ENCODE data around the gene ST8SIA1. TPM values are rescaled to one million over a fixed set of nuclear protein-coding genes. Genes with fewer than 3 reads are reported as not detected.

ST8SIA1 gene
- polyA plus RNA-seq, 1 donor from 2014 or later, result 22.5 TPM

DNA sequence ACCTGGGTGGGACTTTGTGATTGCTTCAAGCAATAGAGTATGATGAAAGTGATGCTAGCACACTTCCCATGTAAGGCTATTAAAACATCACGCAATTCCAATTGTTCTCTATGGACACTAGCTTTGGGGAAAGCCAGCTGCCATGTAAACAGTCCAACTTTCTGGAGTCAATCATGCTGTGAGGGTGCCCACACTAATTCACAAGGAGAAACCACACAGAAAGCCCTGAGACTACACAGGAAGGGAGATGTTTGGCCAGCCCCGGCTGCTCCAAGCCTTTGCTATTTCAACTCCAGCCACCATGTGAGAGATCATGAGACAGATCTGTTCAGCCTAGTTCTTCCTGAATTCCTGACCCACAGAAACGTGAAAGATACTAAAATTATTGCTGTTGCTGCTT, 96.3 kb downstream of the ST8SIA1 start:
- H3K4me3 ChIP-seq (ENCODE audit: low read length), result no peak overlapping the region
- H3F3A ChIP-seq (ENCODE audit: insufficient read depth, low read length, poor library complexity, severe bottlenecking), result no peaks in the 10 kb centered on the region
- no peak overlapping the region for H3K4me2 ChIP-seq (ENCODE audit: low read length)
- H3K9me2 ChIP-seq (ENCODE audit: insufficient read depth, low read length), result no peaks in the 10 kb centered on the region
- no peaks in the 10 kb centered on the region for H3K79me2 ChIP-seq (replicated peaks; ENCODE audit: insufficient read depth, low read length)
- no peaks in the 10 kb centered on the region for H4K20me1 ChIP-seq (ENCODE audit: insufficient read depth)
- H3K36me3 ChIP-seq (ENCODE audit: insufficient read depth, low read length), result no peaks in the 10 kb centered on the region
- no peak overlapping the region for H3K9ac ChIP-seq (ENCODE audit: low read length)
- H2AFZ ChIP-seq (ENCODE audit: low read depth, low read length), result no peak overlapping the region
- no peak overlapping the region for H3K27ac ChIP-seq (ENCODE audit: low read length)
- peaks cover 6% of the 10 kb centered on the region for H3K9me3 ChIP-seq (ENCODE audit: low read length)
- TF ChIP-seq REST (IDR thresholded peaks at IDR 0.05; ENCODE audit: borderline replicate concordance), result no peak
- TF ChIP-seq CTCF (IDR thresholded peaks at IDR 0.05; ENCODE audit: poor library complexity, severe bottlenecking), result no peak
- TF ChIP-seq EP300 (conservative IDR thresholded peaks at IDR 0.05; ENCODE audit: poor library complexity, severe bottlenecking), result no peak
- TF ChIP-seq SMC3 (conservative IDR thresholded peaks at IDR 0.05; ENCODE audit: poor library complexity), result no peak
- TF ChIP-seq RAD21 (conservative IDR thresholded peaks at IDR 0.05), result no peak
- no peak for TF ChIP-seq TAF1 (IDR thresholded peaks at IDR 0.05; ENCODE audit: low read depth)
- TF ChIP-seq MXI1 (conservative IDR thresholded peaks at IDR 0.05; ENCODE audit: poor library complexity, severe bottlenecking), result no peak
- no peak for TF ChIP-seq EZH2 (IDR thresholded peaks at IDR 0.05; ENCODE audit: borderline replicate concordance, insufficient read depth, low read length, poor library complexity, severe bottlenecking)
- no peak for TF ChIP-seq POLR2AphosphoS5 (IDR thresholded peaks at IDR 0.05)
- no peaks in the 10 kb centered on the region for H3K27me3 ChIP-seq (ENCODE audit: insufficient read depth, low read depth, low read length)

- no peak for TF ChIP-seq EZH2 (IDR thresholded peaks at IDR 0.05; ENCODE audit: borderline replicate concordance, insufficient read depth, low read length, poor library complexity, severe bottlenecking)
- Histone ChIP-seq H3K79me2 (replicated peaks; ENCODE audit: insufficient read depth, low read length) (no peaks in the 10 kb centered on the region), H3K4me2 (ENCODE audit: low read length) (no peak overlapping the region), H3K9ac (ENCODE audit: low read length) (no peak overlapping the region), H3K27me3 (ENCODE audit: insufficient read depth, low read depth, low read length) (no peaks in the 10 kb centered on the region), H2AFZ (ENCODE audit: low read depth, low read length) (no peak overlapping the region), H3K36me3 (ENCODE audit: insufficient read depth, low read length) (no peaks in the 10 kb centered on the region), H3K9me2 (ENCODE audit: insufficient read depth, low read length) (no peaks in the 10 kb centered on the region), H4K20me1 (ENCODE audit: insufficient read depth) (no peaks in the 10 kb centered on the region), H3K4me3 (ENCODE audit: low read length) (no peak overlapping the region), H3F3A (ENCODE audit: insufficient read depth, low read length, poor library complexity, severe bottlenecking) (no peaks in the 10 kb centered on the region), H3K27ac (ENCODE audit: low read length) (no peak overlapping the region), H3K9me3 (ENCODE audit: low read length) (peaks cover 6% of the 10 kb centered on the region)
Measured at GRCh38 chr12:22234561-22234960, 99.9 kb downstream of the ST8SIA1 start.

DNA sequence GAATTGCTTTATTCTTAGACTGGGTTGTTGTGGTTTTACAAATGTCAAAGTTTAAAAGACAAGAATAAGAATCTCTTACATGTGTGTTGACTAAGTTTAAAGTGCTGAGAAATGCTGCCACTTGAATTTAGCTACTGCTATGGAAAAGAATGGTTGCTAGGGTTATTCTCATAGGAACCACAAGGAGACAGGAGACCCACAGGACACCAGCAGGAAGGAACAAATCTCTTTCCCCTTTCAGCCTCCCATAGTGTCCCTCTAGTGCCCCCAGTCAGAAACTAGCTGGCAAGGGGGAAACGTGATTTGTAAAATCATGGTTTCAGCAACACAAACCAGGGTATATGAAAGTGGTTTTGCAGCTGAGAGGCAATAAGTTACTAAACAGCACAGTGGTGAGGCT, 102.7 kb downstream of the ST8SIA1 start:
- no peaks in the 10 kb centered on the region for H3K36me3 ChIP-seq (ENCODE audit: insufficient read depth, low read length)

More for the DNA sequence above, 102.7 kb downstream of the ST8SIA1 start:
- TF ChIP-seq REST (IDR thresholded peaks at IDR 0.05; ENCODE audit: borderline replicate concordance), result no peak
- no peak for TF ChIP-seq TAF1 (IDR thresholded peaks at IDR 0.05; ENCODE audit: low read depth)
- TF ChIP-seq CTCF (IDR thresholded peaks at IDR 0.05; ENCODE audit: poor library complexity, severe bottlenecking), result no peak
- no peak for TF ChIP-seq RAD21 (conservative IDR thresholded peaks at IDR 0.05)
- TF ChIP-seq SMC3 (conservative IDR thresholded peaks at IDR 0.05; ENCODE audit: poor library complexity), result no peak
- TF ChIP-seq EZH2 (IDR thresholded peaks at IDR 0.05; ENCODE audit: borderline replicate concordance, insufficient read depth, low read length, poor library complexity, severe bottlenecking), result no peak
- TF ChIP-seq MXI1 (conservative IDR thresholded peaks at IDR 0.05; ENCODE audit: poor library complexity, severe bottlenecking), result no peak
- no peaks in the 10 kb centered on the region for H3K9me2 ChIP-seq (ENCODE audit: insufficient read depth, low read length)
- no peaks in the 10 kb centered on the region for H4K20me1 ChIP-seq (ENCODE audit: insufficient read depth)
- H3K4me3 ChIP-seq (ENCODE audit: low read length), result no peak overlapping the region
- H3K9me3 ChIP-seq (ENCODE audit: low read length), result no peaks in the 10 kb centered on the region
- no peak overlapping the region for H3K27ac ChIP-seq (ENCODE audit: low read length)
- no peak overlapping the region for H3K9ac ChIP-seq (ENCODE audit: low read length)
- no peaks in the 10 kb centered on the region for H3K79me2 ChIP-seq (replicated peaks; ENCODE audit: insufficient read depth, low read length)
- H3K27me3 ChIP-seq (ENCODE audit: insufficient read depth, low read depth, low read length), result no peaks in the 10 kb centered on the region
- no peak overlapping the region for H3K4me2 ChIP-seq (ENCODE audit: low read length)
- no peaks in the 10 kb centered on the region for H3F3A ChIP-seq (ENCODE audit: insufficient read depth, low read length, poor library complexity, severe bottlenecking)
- no peak overlapping the region for H2AFZ ChIP-seq (ENCODE audit: low read depth, low read length)

Data from neural cell (in vitro differentiated cells).